Esophagus muscularis mucosa (tissue), 3 donors: ENCODE data around the gene SH3D19.

ENCODE experiments used
- CTCF ChIP-seq, 3 experiments: fragments of 200-600 bp in 2 of 3; fragments of 450-650 bp in 1 of 3; sonication (generic) in 2 of 3; IDR thresholded peaks; one replicate each; pipeline ENCODE4 v1.5.1; 2017 to 2019; ENCODE audit warnings: antibody characterized with exemption in 3 of 3, mild to moderate bottlenecking in 2 of 3, moderate library complexity in 1 of 3
- POLR2A ChIP-seq: fragments of 450-650 bp; IDR thresholded peaks from one replicate; pipeline ENCODE4 v1.6.1; 2017; ENCODE audit warnings: antibody characterized with exemption, moderate library complexity, mild to moderate bottlenecking, low read depth
- POLR2AphosphoS5 ChIP-seq, 2 donors: sonication (generic); formaldehyde crosslinking; IDR thresholded peaks; one replicate each; pipeline ENCODE4 v1.6.1; 2017; ENCODE audit warnings: antibody characterized with exemption in 2 of 2

GRCh38 chr4:151215295-151215694 lies 110.1 kb downstream of the SH3D19 start:
- TF ChIP-seq POLR2AphosphoS5 (IDR thresholded peaks at IDR 0.05) = no peak
- TF ChIP-seq POLR2A = no peak
- no peak for TF ChIP-seq CTCF (IDR thresholded peaks at IDR 0.05)
